ENCODE results near the gene EPHA1. TPM values are rescaled to one million over a fixed set of nuclear protein-coding genes. Genes with fewer than 3 reads are reported as not detected.

Gene EPHA1
- polyA plus RNA-seq, 1 of the 3 experiments (the other 2 are of a cell fraction), result 0.49 TPM

DNA sequence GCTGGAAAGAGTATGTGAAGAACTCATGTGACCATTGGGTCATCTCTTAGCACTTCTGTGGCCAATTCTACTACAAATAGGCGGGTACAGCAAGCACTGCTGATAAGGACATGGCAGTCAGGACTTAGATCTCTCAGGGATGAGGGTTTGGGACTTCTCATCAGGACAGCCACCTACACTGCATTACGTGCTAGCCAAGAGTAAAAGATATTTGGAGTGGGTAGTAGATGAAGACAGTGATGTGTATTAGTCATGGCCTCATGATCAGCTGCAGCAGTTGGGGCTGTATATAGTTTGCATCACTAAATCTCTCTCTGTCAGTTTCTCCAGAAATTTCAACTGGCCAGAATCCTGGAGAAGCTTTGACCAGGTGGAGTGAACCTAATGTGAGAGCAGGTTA, 43.8 kb upstream of the EPHA1 start:
- no peak overlapping the region for H2AFZ ChIP-seq (ENCODE audit: low read depth)
- no peaks in the 10 kb centered on the region for H3K9me3 ChIP-seq
- no peaks in the 10 kb centered on the region for H4K20me1 ChIP-seq (ENCODE audit: insufficient read depth)
- peaks cover 52% of the 10 kb centered on the region for H3F3A ChIP-seq (replicated peaks; ENCODE audit: insufficient read depth)
- no peaks in the 10 kb centered on the region for H3K79me2 ChIP-seq (ENCODE audit: insufficient read depth)
- ChIA-PET POLR2A (no interaction called here), CTCF (no interaction called here)
- H3K27ac ChIP-seq (ENCODE audit: low read depth in 2 of 2, low read length in 1 of 2), result no peak overlapping the region
- no peak overlapping the region for H3K9ac ChIP-seq
- H3K4me2 ChIP-seq, result no peak overlapping the region
- no peaks in the 10 kb centered on the region for H3K27me3 ChIP-seq (ENCODE audit: insufficient read depth)
- H3K9me2 ChIP-seq, result no peaks in the 10 kb centered on the region
- WGBS (ENCODE audit: low lambda C conversion rate), result 62% methylated on average over 2 of the region's 2 CpGs
- peaks cover 0 to 35% of the 10 kb centered on the region in 2 experiments; a peak in 3 of 4 replicates for H3K4me1 ChIP-seq (ENCODE audit: control insufficient read depth in 1 of 2, insufficient read depth in 2 of 2, low read depth in 1 of 2, low read length in 1 of 2)
- DNase-seq, result no peak
- H3K4me3 ChIP-seq (ENCODE audit: low read depth in 2 of 2, low read length in 1 of 2), result no peak overlapping the region
- H3K36me3 ChIP-seq (replicated peaks in 1 of 2; ENCODE audit: control insufficient read depth in 1 of 2, insufficient read depth in 2 of 2, low read length in 1 of 2), result peaks cover 0 to 4% of the 10 kb centered on the region in 2 experiments
- no peak for TF ChIP-seq JUND (IDR thresholded peaks at IDR 0.05)
- no peak for TF ChIP-seq RCOR1 (IDR thresholded peaks at IDR 0.05; ENCODE audit: low read length)
- TF ChIP-seq TCF12 (IDR thresholded peaks at IDR 0.05), result no peak
- TF ChIP-seq CHD2 (IDR thresholded peaks at IDR 0.05; ENCODE audit: low read length, partially characterized antibody), result no peak
- no peak for TF ChIP-seq NRF1 (IDR thresholded peaks at IDR 0.05; ENCODE audit: low read depth, low read length)
- TF ChIP-seq POLR2AphosphoS5 (IDR thresholded peaks at IDR 0.05; ENCODE audit: low read depth, low read length), result no peak
- no peak for TF ChIP-seq GABPA (IDR thresholded peaks at IDR 0.05; ENCODE audit: low read depth)
- TF ChIP-seq EP300 (IDR thresholded peaks at IDR 0.05; ENCODE audit: borderline replicate concordance in 1 of 2, low read depth in 1 of 2, low read length in 1 of 2), result no peak
- no peak for TF ChIP-seq EZH2phosphoT487 (IDR thresholded peaks at IDR 0.05; ENCODE audit: borderline replicate concordance, low read depth)
- TF ChIP-seq, protein P1, sequence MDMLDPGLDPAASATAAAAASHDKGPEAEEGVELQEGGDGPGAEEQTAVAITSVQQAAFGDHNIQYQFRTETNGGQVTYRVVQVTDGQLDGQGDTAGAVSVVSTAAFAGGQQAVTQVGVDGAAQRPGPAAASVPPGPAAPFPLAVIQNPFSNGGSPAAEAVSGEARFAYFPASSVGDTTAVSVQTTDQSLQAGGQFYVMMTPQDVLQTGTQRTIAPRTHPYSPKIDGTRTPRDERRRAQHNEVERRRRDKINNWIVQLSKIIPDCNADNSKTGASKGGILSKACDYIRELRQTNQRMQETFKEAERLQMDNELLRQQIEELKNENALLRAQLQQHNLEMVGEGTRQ (IDR thresholded peaks at IDR 0.05; ENCODE audit: borderline replicate concordance, low read depth, low read length), result no peak
- TF ChIP-seq SMC3 (IDR thresholded peaks at IDR 0.05; ENCODE audit: low read depth, low read length), result no peak
- no peak for TF ChIP-seq TAF1 (IDR thresholded peaks at IDR 0.05; ENCODE audit: borderline replicate concordance, low read depth, low read length)

DNA sequence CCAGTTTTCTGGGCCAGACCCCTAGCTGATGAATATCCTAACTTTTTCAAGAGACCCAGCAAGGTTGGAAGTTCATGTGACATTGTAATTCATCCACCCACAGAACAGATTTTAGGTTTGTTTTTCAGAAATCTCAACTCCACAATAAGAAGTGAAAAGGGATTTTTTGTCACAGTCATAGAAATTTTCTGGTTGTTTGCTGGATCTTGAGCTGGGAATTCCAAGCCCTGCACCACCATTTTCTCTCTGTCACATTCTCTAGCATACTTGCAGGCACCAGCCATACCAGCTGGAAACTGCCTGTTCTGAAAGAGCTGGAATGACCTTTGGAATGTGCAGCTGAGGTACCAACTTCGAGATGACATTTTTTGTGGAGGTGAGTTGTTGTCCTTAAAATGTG, 43.1 kb upstream of the EPHA1 start:
- DNase-seq, result no peak
- H3K4me1 ChIP-seq (ENCODE audit: control insufficient read depth in 1 of 2, insufficient read depth in 2 of 2, low read depth in 1 of 2, low read length in 1 of 2), result peaks cover 0 to 31% of the 10 kb centered on the region in 2 experiments; a peak in 2 of 4 replicates
- CTCF ChIA-PET, result no interaction called here
- H2AFZ ChIP-seq (ENCODE audit: low read depth), result no peak overlapping the region
- POLR2A ChIA-PET, result no interaction called here
- H3K36me3 ChIP-seq (replicated peaks in 1 of 2; ENCODE audit: control insufficient read depth in 1 of 2, insufficient read depth in 2 of 2, low read length in 1 of 2), result peaks cover 0 to 4% of the 10 kb centered on the region in 2 experiments
- no peak overlapping the region for H3K27ac ChIP-seq (ENCODE audit: low read depth in 2 of 2, low read length in 1 of 2)
- peaks cover 45% of the 10 kb centered on the region for H3F3A ChIP-seq (replicated peaks; ENCODE audit: insufficient read depth)
- H3K9ac ChIP-seq, result no peak overlapping the region
- H4K20me1 ChIP-seq (ENCODE audit: insufficient read depth), result no peaks in the 10 kb centered on the region
- H3K9me3 ChIP-seq, result no peaks in the 10 kb centered on the region
- H3K27me3 ChIP-seq (ENCODE audit: insufficient read depth), result no peaks in the 10 kb centered on the region
- H3K4me2 ChIP-seq, result no peak overlapping the region
- no peak overlapping the region for H3K4me3 ChIP-seq (ENCODE audit: low read depth in 2 of 2, low read length in 1 of 2)
- H3K9me2 ChIP-seq, result no peaks in the 10 kb centered on the region
- WGBS (ENCODE audit: low lambda C conversion rate), result 11% methylated on average over 1 of the region's 1 CpG
- H3K79me2 ChIP-seq (ENCODE audit: insufficient read depth), result no peaks in the 10 kb centered on the region
- TF ChIP-seq SMC3 (IDR thresholded peaks at IDR 0.05; ENCODE audit: low read depth, low read length) (no peak), EP300 (IDR thresholded peaks at IDR 0.05; ENCODE audit: borderline replicate concordance in 1 of 2, low read depth in 1 of 2, low read length in 1 of 2) (no peak), TCF12 (IDR thresholded peaks at IDR 0.05) (no peak), MEF2A (IDR thresholded peaks at IDR 0.05; ENCODE audit: borderline replicate concordance, low read depth) (no peak), RAD21 (IDR thresholded peaks at IDR 0.05; ENCODE audit: low read length) (no peak), NRF1 (IDR thresholded peaks at IDR 0.05; ENCODE audit: low read depth, low read length) (no peak), CHD2 (IDR thresholded peaks at IDR 0.05; ENCODE audit: low read length, partially characterized antibody) (no peak), GATA2 (CRISPR knock-in tag; IDR thresholded peaks at IDR 0.05) (no peak), NFIC (IDR thresholded peaks at IDR 0.05; ENCODE audit: borderline replicate concordance) (no peak), GABPA (IDR thresholded peaks at IDR 0.05; ENCODE audit: low read depth) (no peak)
- TF ChIP-seq, protein P2, sequence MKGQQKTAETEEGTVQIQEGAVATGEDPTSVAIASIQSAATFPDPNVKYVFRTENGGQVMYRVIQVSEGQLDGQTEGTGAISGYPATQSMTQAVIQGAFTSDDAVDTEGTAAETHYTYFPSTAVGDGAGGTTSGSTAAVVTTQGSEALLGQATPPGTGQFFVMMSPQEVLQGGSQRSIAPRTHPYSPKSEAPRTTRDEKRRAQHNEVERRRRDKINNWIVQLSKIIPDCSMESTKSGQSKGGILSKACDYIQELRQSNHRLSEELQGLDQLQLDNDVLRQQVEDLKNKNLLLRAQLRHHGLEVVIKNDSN (IDR thresholded peaks at IDR 0.05; ENCODE audit: borderline replicate concordance, low read depth), result no peak
- TF ChIP-seq, protein P3, sequence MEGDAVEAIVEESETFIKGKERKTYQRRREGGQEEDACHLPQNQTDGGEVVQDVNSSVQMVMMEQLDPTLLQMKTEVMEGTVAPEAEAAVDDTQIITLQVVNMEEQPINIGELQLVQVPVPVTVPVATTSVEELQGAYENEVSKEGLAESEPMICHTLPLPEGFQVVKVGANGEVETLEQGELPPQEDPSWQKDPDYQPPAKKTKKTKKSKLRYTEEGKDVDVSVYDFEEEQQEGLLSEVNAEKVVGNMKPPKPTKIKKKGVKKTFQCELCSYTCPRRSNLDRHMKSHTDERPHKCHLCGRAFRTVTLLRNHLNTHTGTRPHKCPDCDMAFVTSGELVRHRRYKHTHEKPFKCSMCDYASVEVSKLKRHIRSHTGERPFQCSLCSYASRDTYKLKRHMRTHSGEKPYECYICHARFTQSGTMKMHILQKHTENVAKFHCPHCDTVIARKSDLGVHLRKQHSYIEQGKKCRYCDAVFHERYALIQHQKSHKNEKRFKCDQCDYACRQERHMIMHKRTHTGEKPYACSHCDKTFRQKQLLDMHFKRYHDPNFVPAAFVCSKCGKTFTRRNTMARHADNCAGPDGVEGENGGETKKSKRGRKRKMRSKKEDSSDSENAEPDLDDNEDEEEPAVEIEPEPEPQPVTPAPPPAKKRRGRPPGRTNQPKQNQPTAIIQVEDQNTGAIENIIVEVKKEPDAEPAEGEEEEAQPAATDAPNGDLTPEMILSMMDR (IDR thresholded peaks at IDR 0.05), result no peak
